RPMI7951 (cell line): ENCODE results near the gene TUBB1. TPM values are rescaled to one million over a fixed set of nuclear protein-coding genes. Genes with fewer than 3 reads are reported as not detected.
"Not testable (repeated sequence)": the region's sequence is repeated elsewhere in the genome, so short reads cannot be mapped to it uniquely, and the experiment has no call there.

Experiments
- DNase-seq: peaks from one replicate; pipeline ENCODE4 v3.0.0-alpha.2; 2012; ENCODE audit warnings: low read depth
- total RNA-seq: library from RNA; depleted of rRNA; stranded (reverse); fragments of >200 nt; shearing (Covaris generic); gene quantifications from 2 replicates; pipeline ENCODE4 v1.2.3, GENCODE V29; 2014; rRNA removed

Gene TUBB1
- 0.12 and 0.20 TPM in 2 replicates for total RNA-seq

- no peak for DNase-seq
Observed at GRCh38 chr20:59019217-59019616, at the start of gene TUBB1. Gene TUBB1, plus strand, starts transcription at chr20:59019429. Its CDS starts 94 bp downstream, at chr20:59019523.

- no peak for DNase-seq
Observed at GRCh38 chr20:58969439-58969838, 49.8 kb upstream of the TUBB1 start.

- DNase-seq, result no peak
Observed at GRCh38 chr20:58970146-58970545, 49.1 kb upstream of the TUBB1 start.

GRCh38 chr20:58971429-58971828, 47.8 kb upstream of the TUBB1 start:
- DNase-seq, result no peak

- no peak for DNase-seq
Observed at GRCh38 chr20:58973179-58973578, 46.0 kb upstream of the TUBB1 start.

- no peak for DNase-seq
Observed at GRCh38 chr20:58973866-58974265, 45.4 kb upstream of the TUBB1 start.

GRCh38 chr20:58975353-58975752, 43.9 kb upstream of the TUBB1 start:
- DNase-seq, result no peak

GRCh38 chr20:58976061-58976730, 43.0 kb upstream of the TUBB1 start:
- no peak for DNase-seq

GRCh38 chr20:58978351-58979190, 40.7 kb upstream of the TUBB1 start:
- no peak for DNase-seq

- peak; percentile 90 for DNase-seq
Observed at GRCh38 chr20:58980711-58981627, 38.3 kb upstream of the TUBB1 start, which contains the start of gene NELFCD. Gene NELFCD, plus strand, starts transcription at chr20:58981256. Its CDS starts 54 bp downstream, at chr20:58981310.

GRCh38 chr20:58981628-58982364, 37.4 kb upstream of the TUBB1 start:
- DNase-seq, result peak; percentile 30

GRCh38 chr20:58982406-58983114, 36.7 kb upstream of the TUBB1 start:
- no peak for DNase-seq

- DNase-seq, result not testable (repeated sequence)
Observed at GRCh38 chr20:58983115-58983468, 36.1 kb upstream of the TUBB1 start.

- no peak for DNase-seq
Observed at GRCh38 chr20:58984691-58985090, 34.5 kb upstream of the TUBB1 start.

GRCh38 chr20:58985656-58986055, 33.6 kb upstream of the TUBB1 start:
- no peak for DNase-seq

- DNase-seq, result no peak
Observed at GRCh38 chr20:58986286-58986967, 32.8 kb upstream of the TUBB1 start.

GRCh38 chr20:58986968-58987517, 32.2 kb upstream of the TUBB1 start:
- no peak for DNase-seq

- DNase-seq, result no peak
Observed at GRCh38 chr20:58987790-58988564, 31.3 kb upstream of the TUBB1 start.

GRCh38 chr20:58988565-58988882, 30.7 kb upstream of the TUBB1 start:
- DNase-seq, result no peak
